HG03432 (cell line): ENCODE measurements around the gene PRR5.
"Not testable (repeated sequence)": the region's sequence is repeated elsewhere in the genome, so short reads cannot be mapped to it uniquely, and the experiment has no call there.

Experiments
- ATAC-seq: cut with Tn5 transposase; IDR thresholded peaks from one replicate; pipeline ENCODE4 v1.9.1; 2021; ENCODE audit warnings: mild to moderate bottlenecking, moderate library complexity; ENCODE audit not compliant: unreplicated experiment

Gene PRR5

GRCh38 chr22:44672632-44673031 lies 29.4 kb upstream of the PRR5 start:
- ATAC-seq = no peak

DNA sequence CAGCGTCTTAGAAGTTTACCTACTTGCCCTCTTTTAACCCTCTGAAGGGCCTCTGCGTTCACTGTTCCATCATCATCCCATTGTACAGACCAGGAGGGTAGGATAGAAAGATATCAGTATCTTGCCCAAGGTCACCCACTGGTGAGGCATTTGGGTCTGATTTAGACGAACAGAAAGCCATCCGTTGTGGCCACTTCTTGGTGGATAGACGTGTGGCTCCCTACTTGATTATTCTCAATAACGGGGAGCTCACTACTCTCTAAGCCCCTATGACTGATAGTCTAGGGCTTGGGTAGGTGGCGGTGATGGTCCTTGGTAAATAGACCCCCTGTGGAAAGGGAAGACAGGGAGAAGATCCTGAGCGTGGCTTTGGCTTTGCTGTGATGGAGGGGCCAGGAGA lies 28.6 kb upstream of the PRR5 start:
- ATAC-seq = no peak

DNA sequence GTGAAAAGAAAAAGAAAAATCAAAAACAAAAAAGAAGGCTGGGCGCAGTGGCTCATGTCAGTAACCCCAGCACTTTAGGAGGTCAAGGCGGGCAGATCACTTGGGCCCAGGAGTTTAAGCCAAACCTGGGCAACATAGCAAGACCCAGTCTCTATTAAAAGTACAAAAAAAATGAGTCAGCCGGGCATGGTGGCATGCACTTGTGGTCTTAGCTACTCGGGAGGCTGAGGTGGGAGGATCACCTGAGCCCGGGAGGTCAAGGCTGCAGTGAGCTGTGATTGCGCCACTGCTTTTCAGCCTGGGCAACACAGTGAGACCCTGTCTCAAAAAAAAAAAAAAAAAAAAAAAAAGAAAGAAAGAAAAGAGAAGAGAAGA lies 26.0 kb upstream of the PRR5 start:
- ATAC-seq = not testable (repeated sequence)

- ATAC-seq = no peak
These were observed 25.3 kb upstream of the PRR5 start for GRCh38 chr22:44676441-44677352.

DNA sequence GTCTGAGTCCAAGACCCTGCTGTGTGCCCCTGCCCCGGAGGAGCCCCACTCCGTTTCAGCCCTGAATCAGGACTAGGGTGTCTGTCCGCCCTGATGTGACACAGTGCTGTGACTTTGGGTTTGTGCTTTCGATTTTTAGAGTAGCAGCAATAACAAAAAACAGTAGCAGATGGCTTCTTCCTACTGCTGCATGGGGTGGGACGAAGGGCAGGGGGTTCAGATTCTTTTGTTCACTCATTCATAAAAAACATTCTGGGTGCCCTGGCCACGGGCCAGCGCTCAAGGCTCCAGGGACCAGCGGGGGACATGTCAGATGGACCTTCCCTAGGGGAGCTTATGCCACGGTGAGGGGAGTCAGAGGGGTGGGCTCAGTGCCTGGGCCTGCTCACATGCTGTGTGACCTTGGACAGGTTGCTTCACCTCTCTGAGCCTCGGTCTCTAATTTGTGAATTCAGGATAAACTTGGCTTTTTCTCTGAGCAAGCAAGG lies 24.6 kb upstream of the PRR5 start:
- ATAC-seq = no peak

- no peak for ATAC-seq
These were observed 24.0 kb upstream of the PRR5 start for GRCh38 chr22:44677871-44678555.

DNA sequence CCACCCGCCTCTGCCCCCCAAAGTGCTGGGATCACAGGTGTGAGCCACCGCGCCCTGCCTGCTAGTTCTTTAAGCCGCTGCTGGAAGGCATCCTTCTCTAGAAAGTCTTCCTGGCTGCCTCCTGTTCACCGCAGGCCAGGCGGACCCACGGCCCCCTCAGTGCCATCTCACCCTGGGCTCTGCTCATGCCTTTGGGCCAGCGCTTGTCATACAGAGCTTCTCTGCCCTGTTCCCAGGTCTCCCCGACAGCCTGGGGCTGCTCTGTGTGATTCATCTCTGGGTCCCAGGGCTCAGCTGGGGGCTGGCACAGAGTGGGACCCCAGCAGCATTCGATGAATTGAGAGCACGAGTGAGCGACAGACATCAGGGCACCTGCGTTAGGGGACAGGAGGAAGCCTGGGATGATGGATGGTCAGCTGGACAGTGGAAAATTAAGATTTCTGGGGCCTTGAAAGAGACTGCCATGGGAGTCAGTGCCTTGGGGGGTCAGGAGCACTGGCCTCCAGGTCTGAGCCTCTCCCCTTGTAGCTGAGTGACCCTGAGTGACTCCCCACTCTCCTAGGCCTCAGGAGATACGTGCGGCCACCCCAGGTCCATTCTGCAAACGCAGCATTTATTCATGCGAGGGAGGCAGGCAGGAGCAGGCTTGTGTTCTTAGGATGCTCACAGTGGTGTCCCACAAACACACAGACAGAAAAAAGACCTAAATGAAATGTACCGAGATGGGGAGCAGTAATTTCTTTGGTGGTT lies 23.3 kb upstream of the PRR5 start:
- ATAC-seq = no peak

DNA sequence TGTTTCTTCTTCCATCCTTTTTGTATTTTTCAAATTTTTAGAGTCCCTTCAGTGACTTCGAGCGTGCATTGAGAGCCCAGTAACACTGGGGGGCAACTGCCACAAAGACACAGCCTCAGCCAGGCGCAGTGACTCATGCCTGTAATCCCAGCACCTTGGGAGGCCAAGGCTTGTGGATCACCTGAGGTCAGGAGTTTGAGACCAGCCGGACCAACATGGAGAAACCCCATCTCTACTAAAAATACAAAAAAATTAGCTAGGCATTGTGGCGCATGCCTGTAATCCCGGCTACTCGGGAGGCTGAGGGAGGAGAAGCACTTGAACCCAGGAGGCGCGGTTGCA lies 22.7 kb upstream of the PRR5 start:
- ATAC-seq = not testable (repeated sequence)

GRCh38 chr22:44680058-44680457 lies 21.9 kb upstream of the PRR5 start:
- ATAC-seq = no peak

DNA sequence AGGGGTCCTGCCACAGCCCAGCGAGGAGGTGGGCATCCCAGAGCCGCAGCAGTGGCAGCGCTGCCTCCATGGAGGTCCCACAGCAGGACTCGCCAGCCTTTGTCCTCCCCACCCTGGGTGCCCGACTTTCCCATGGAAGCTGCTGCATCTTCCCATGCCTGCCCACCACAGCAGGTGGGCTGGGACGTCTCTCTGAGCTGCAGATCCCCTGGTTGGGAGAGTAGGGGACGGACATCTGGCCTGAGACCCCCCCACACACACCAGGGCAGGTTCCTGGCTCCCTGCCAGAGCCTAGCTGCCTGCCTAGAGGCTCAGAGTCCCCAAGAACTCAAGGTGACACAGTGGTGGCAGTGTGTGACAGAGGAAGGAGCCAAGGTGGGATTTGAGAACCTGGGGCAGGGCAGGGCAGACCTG lies 21.5 kb upstream of the PRR5 start:
- ATAC-seq = no peak

- ATAC-seq = no peak
These were observed 19.3 kb upstream of the PRR5 start for GRCh38 chr22:44682556-44683168.

GRCh38 chr22:44683237-44683636 lies 18.8 kb upstream of the PRR5 start:
- ATAC-seq = peak; percentile 42

DNA sequence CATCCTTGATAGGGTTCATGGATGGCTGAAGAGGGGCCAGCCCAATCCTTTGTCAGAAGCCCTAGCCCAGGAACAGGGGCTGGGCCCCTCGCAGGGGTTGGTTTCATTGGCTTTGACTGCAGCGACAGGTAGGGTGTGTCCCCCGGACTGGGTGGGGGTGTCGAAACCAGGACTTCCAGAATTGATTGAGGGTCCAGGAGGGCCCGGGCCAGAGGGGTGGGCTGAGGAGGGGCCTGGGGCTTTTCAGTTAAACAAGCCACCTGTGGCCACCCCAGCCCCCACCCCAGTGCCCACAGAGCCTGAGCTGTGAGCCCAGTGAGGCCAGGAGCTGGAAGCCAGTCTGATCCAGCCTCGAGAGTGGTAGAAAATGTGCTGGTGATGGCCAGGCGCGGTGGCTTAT lies 18.1 kb upstream of the PRR5 start:
- ATAC-seq = no peak

DNA sequence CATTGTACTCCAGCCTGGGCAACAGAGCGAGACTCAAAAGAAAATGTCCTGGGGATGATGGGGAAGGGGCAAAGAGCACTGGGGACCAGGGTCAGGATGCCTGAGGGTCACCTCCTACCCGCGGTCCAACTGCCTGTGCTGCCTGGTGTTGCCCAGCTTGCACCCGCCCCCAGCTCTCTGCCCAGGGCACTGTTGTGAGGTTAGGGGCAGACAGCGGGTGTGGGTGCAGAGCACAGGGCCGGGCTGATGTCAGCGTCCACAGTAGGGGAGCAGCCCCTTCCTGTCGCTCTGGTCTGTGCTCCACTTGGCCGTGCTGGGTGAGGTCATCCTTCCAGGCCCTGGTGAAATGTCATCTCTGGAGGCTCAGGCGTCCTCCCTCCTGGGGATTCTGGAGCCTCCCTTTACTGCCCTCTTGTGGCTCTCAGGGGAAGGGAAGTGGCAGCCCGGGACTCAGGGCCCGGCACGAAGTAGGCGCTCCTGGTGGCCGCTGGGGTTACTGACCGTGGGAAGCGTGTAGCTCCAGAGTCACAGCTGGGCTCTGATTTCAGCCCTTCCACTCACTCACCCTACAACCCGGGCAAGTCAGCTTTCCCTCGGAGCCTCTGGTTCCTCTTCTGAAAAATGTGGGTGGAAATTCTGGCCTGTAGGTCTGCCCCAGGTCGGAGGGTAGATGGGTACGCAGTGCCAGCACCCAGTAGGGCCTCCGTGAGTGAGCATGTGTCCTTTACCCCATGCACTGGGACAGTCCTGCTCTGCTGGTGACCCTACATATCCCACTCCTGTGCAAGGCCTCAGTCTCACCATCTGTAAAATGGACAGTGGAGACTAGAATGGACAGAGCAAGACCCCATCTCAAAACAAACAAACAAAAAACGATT lies 17.3 kb upstream of the PRR5 start:
- peak; percentile 62 for ATAC-seq

DNA sequence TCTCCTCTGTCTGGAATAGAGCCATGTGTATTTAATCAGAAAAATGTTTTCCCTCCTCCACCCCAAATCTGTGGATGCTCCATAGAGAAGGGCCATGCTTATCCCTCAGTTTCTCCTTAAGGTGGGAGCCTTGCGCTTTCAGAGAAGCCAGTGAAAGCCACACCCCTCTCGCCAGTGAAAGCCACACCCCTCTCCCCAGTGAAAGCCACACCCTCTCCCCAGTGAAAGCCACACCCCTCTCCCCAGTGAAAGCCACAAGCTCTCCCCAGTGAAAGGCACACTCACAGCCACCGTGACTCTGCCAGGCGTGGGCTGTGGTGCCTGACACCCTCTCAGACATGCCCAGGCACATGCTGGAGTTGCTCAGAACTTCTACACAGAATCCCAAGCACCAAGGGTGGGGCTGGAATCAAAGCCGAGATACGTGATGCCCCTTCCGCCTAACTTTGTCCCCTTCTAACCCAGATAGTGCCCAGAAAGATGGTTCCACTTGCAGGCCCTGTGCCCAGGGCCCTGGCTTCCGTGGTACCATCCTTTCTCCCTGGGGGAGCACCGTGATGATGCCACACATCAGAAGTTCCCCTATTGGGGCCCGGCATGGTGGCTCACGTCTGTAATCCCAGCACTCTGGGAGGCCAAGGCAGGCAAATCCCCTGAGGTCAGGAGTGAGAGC lies 16.5 kb upstream of the PRR5 start:
- ATAC-seq = peak; percentile 44

- no peak for ATAC-seq
These were observed 15.0 kb upstream of the PRR5 start for GRCh38 chr22:44686873-44687600.

DNA sequence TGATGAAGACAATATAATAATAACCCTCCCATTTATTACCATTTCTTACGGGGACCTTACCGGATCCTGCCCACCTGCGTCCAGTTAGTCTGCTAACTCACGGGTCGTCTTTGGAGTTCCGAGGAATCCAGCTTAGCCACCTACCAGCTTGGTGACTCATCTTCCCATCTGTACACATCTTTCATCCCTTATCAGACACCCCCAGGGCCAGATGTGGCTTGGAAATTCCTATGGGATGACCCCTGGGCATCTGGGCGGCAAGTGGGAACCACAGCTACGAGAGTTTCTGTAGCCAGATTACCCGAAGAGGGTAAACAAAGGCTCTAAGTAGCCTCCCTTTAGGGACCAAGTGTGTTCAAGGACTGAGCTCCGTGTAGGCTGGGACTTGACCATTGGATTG lies 12.8 kb upstream of the PRR5 start:
- ATAC-seq = no peak

DNA sequence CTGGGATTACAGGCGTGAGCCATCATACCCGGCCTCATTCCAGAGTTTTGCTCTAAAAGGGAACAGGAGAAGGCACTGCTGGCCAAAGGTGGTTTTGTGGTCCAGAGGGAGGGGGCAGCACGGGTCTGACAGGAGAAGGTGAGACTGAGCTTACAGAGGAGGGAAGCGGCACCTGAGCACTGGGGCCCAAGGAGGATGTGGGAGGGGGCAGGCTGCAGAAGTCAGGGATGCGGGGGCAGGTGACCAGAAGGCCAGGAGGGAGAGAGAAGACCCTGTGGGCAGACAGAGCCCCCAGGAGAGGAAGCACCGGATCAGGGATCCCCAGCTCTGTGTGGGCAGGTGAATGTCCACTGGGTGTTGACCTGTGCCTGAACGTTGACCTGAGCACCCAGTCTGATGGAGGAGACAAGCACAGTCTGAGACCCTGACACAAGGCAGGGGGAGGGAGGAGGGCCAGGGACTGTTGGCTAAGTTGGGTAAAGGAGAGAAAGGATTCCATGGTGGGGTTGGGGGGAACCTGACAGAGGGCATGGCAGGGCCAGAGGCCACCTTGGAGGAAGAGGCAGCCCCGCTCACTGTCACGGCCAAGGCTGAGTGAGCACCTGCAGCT lies 12.0 kb upstream of the PRR5 start:
- no peak for ATAC-seq
